ENCODE data around the gene DAND5.

Gene DAND5

GRCh38 chr19:13005861-13006370 is 36.5 kb downstream of the DAND5 start:
- TF ChIP-seq CTCF (IDR thresholded peaks at IDR 0.05; ENCODE audit: low read depth, low read length, missing control alignments), result no peak
- no peak overlapping the region for H3K4me3 ChIP-seq (ENCODE audit: low read depth, low read length)
- no peak for DNase-seq (ENCODE audit: low read depth)

- H3K4me3 ChIP-seq (ENCODE audit: low read depth, low read length), result no peak overlapping the region
- no peak for DNase-seq (ENCODE audit: low read depth)
- TF ChIP-seq CTCF (IDR thresholded peaks at IDR 0.05; ENCODE audit: low read depth, low read length, missing control alignments), result no peak
Measured at GRCh38 chr19:13006431-13007281, 37.3 kb downstream of the DAND5 start.

- DNase-seq (ENCODE audit: low read depth), result no peak
- no peak overlapping the region for H3K4me3 ChIP-seq (ENCODE audit: low read depth, low read length)
- TF ChIP-seq CTCF (IDR thresholded peaks at IDR 0.05; ENCODE audit: low read depth, low read length, missing control alignments), result no peak
Measured at GRCh38 chr19:13007292-13008045, 38.1 kb downstream of the DAND5 start.

GRCh38 chr19:13008926-13009787 is 39.8 kb downstream of the DAND5 start:
- no peak for DNase-seq (ENCODE audit: low read depth)
- TF ChIP-seq CTCF (IDR thresholded peaks at IDR 0.05; ENCODE audit: low read depth, low read length, missing control alignments), result no peak
- no peak overlapping the region for H3K4me3 ChIP-seq (ENCODE audit: low read depth, low read length)

GRCh38 chr19:13010038-13010991 is 40.9 kb downstream of the DAND5 start:
- no peak for DNase-seq (ENCODE audit: low read depth)
- no peak for TF ChIP-seq CTCF (IDR thresholded peaks at IDR 0.05; ENCODE audit: low read depth, low read length, missing control alignments)
- H3K4me3 ChIP-seq (ENCODE audit: low read depth, low read length), result no peak overlapping the region

All from GM12864 (cell line).